ENCODE measurements around the gene UBR1. TPM values are rescaled to one million over a fixed set of nuclear protein-coding genes. Genes with fewer than 3 reads are reported as not detected.

Gene UBR1
- total RNA-seq, 4 donors from 2014 or later = 39.3 to 50.5 (median 40.8) TPM

DNA sequence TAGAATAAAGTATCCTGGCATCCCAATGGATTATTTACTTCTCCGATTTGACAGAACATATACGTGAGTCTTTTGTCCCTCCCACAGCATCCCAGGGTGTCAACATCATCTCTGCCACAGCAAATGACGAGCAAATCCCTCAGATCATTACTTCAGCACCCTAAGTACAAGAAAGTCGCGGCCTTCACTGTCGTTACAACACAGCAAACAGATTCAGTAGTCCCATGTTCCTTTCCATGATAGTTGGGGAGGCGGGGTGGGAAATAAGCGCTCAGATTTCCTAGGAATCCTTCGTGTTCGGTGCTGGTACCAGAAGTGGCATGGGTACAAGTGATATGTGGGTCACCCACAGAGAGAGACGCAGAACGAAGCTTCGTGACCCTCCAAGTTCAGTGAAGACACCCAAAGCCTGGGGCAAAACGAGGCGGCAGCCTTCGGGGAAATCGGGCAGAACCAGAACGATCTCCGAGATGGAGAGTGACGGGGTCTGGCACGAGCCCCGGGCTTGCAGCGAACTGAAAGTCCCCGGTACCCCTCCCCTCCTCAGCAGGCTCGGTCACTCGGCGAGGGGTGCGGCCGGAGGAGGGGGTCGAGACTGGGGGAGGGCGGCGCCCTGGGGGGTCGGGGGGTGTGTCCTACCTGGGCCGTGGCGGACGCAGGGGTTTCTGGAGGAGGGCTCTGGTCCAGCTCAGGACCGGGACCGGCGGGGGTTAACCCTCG lies 185.9 kb downstream of the UBR1 start:
- no peaks in the 10 kb centered on the region for H3K27me3 ChIP-seq
- DNase-seq = peak; percentile 44 to 52
- TF ChIP-seq, protein P1, sequence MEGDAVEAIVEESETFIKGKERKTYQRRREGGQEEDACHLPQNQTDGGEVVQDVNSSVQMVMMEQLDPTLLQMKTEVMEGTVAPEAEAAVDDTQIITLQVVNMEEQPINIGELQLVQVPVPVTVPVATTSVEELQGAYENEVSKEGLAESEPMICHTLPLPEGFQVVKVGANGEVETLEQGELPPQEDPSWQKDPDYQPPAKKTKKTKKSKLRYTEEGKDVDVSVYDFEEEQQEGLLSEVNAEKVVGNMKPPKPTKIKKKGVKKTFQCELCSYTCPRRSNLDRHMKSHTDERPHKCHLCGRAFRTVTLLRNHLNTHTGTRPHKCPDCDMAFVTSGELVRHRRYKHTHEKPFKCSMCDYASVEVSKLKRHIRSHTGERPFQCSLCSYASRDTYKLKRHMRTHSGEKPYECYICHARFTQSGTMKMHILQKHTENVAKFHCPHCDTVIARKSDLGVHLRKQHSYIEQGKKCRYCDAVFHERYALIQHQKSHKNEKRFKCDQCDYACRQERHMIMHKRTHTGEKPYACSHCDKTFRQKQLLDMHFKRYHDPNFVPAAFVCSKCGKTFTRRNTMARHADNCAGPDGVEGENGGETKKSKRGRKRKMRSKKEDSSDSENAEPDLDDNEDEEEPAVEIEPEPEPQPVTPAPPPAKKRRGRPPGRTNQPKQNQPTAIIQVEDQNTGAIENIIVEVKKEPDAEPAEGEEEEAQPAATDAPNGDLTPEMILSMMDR (IDR thresholded peaks at IDR 0.05) = no peak
- no peak for TF ChIP-seq POLR2A (IDR thresholded peaks at IDR 0.05)
- H3K36me3 ChIP-seq = no peaks in the 10 kb centered on the region
- intact Hi-C loops (cut with DNase I) = loop anchor here (10.0 kb wide), 1 partner anchor 185 kb away; the partner anchor contains the start of gene CDAN1
- 1% methylated on average over 21 to 25 of the region's 40 CpGs for WGBS, 2 donors
- no peaks in the 10 kb centered on the region for H3K9me3 ChIP-seq
- peak overlapping the region; percentile 33 to 83 (median 74) for H3K27ac ChIP-seq
- H3K4me3 ChIP-seq (replicated peaks in 1 of 3) = peak overlapping the region; percentile 16 to 94 (median 63)
- peaks cover 8 to 11% of the 10 kb centered on the region in 2 donors for H3K4me1 ChIP-seq

DNA sequence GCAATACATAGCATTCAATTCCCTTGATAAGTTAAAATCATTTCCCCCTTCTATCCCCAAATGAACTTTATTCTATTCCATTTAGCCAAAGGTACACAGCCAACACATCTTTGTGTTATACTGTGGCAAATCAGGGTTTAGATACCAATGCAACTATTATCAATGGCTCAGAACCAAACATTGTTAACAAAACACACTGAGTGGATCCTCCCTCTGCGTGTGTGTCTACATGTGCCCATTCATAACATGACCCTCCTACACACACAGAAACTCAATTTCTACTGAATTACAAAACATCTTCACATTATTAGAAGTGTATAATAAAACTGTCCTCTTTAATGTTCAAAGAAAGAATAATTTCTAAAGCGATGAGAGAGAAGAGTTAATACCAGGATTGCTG lies 186.5 kb downstream of the UBR1 start:
- intact Hi-C loops (cut with DNase I) = no loop called here
- Histone ChIP-seq H3K27ac (peak overlapping the region in 1 of 3 donors; percentile 74), H3K36me3 (no peaks in the 10 kb centered on the region), H3K4me3 (replicated peaks in 1 of 3) (peak overlapping the region in 1 of 3 donors; percentile 94), H3K27me3 (no peaks in the 10 kb centered on the region), H3K4me1 (peaks cover 8 to 11% of the 10 kb centered on the region in 2 donors), H3K9me3 (no peaks in the 10 kb centered on the region)
- no peak for DNase-seq
- TF ChIP-seq, protein P1 (IDR thresholded peaks at IDR 0.05) = no peak
- TF ChIP-seq POLR2A (IDR thresholded peaks at IDR 0.05) = no peak
- WGBS, 2 donors = 54 to 65% methylated on average over 2 of the region's 2 CpGs

DNA sequence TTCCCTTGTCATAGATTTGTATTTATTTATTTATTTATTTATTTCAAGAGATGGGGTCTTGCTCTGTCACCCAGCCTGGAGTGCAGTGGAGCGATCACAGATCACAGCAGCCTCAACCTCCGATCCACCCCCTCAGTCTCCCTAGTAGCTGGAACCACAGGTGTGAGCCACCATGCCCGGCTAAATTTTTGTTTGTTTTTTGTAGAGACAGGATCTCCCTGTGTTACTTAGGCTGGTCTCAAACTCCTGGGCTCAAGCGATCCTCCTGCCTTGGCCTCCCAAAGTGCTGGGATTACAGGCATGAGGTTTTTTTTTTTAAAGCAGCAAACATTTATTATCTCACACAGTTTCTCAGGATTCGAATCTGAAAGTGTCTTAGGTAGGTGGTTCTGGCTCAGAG lies 187.8 kb downstream of the UBR1 start:
- 94 to 96% methylated on average over 5 of the region's 5 CpGs for WGBS, 2 donors
- no peaks in the 10 kb centered on the region for H3K9me3 ChIP-seq
- TF ChIP-seq, protein P1 (IDR thresholded peaks at IDR 0.05) = no peak
- no peak for TF ChIP-seq POLR2A (IDR thresholded peaks at IDR 0.05)
- H3K27ac ChIP-seq = no peak overlapping the region
- peaks cover 8 to 11% of the 10 kb centered on the region in 2 donors for H3K4me1 ChIP-seq
- intact Hi-C loops (cut with DNase I) = no loop called here
- no peak for DNase-seq
- H3K36me3 ChIP-seq = no peaks in the 10 kb centered on the region
- H3K4me3 ChIP-seq (replicated peaks in 1 of 3) = no peak overlapping the region
- no peaks in the 10 kb centered on the region for H3K27me3 ChIP-seq

DNA sequence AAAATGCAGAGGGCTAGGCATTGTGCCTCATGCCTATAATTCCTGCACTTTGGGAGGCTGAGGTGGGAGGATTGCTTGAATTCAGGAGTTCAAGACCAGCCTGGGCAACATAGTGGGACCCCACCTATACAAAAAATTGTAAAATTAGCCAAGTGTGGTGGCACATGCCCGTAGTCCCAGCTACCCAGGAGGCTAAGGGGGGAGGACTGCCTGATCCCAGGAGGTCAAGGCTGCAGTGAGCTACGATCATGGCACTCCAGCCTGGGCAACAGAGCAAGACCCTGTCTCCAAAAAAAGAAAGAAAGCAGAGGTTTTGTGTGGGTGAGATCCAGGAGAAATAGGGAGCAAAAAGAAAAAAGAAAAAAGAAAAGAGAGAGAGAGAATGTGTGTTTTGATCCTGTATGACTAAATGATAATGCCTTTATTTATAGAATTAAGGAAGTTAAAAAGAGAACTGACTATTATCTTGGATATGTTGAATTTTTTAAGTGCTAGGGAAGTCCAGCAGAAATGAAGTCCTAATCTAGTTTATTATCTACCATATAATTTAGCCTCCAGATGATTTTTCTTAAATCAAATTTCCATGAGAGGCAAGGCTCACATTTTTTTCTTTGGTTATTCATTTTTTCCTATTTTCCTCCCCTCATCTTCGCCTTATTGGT lies 190.1 kb downstream of the UBR1 start:
- 95 to 97% methylated on average over 3 of the region's 3 CpGs for WGBS, 2 donors
- no peaks in the 10 kb centered on the region for H3K9me3 ChIP-seq
- H3K36me3 ChIP-seq = no peaks in the 10 kb centered on the region
- intact Hi-C loops (cut with DNase I) = no loop called here
- TF ChIP-seq, protein P1 (IDR thresholded peaks at IDR 0.05) = no peak
- TF ChIP-seq POLR2A (IDR thresholded peaks at IDR 0.05) = no peak
- no peaks in the 10 kb centered on the region for H3K27me3 ChIP-seq
- peaks cover 4 to 8% of the 10 kb centered on the region in 2 donors for H3K4me1 ChIP-seq
- no peak overlapping the region for H3K27ac ChIP-seq
- no peak overlapping the region for H3K4me3 ChIP-seq (replicated peaks in 1 of 3)
- no peak for DNase-seq
